ENCODE results near the gene ABCB4. TPM values are rescaled to one million over a fixed set of nuclear protein-coding genes. Genes with fewer than 3 reads are reported as not detected.

Gene ABCB4
- total RNA-seq, 1 experiment from 2014 or later: 0.20 TPM

DNA sequence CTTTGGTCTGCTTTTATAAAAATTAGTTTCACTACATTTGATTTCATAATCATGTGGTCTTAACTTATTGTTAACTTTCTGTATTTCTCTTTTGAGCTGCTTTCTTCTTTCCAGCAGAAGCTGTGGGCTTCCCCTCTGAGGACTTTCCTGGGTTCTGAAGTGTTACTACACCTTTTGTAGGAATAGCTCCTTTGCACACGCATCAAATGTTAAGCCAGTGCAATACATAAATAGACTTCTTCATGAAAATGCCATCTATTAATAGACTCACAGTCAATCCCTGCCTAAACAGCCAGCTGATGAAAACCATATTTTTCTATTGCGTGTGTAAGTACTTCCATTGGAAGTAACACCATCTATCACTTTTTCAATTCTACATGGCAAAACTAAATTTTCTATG lies 1.5 kb downstream of the ABCB4 start:
- Mint-ChIP-seq H3K4me1 (peaks cover 8 to 9% of the 10 kb centered on the region in 2 experiments), H3K27ac (no peak overlapping the region), H3K9me3 (peaks cover 0 to 3% of the 10 kb centered on the region in 2 experiments; a peak in 1 of 5 replicates), H3K27me3 (ENCODE audit: low read depth) (peaks cover 37% of the 10 kb centered on the region), H3K4me3 (no peak overlapping the region; a peak in 1 of 5 replicates), H3K36me3 (ENCODE audit: insufficient read depth in 1 of 3, low read depth in 3 of 3) (no peaks in the 10 kb centered on the region; a peak in 1 of 7 replicates)
- no peak overlapping the region for H2BK5ac ChIP-seq (ENCODE audit: insufficient read length, low read length)
- H4K5ac ChIP-seq (ENCODE audit: insufficient read length, low read depth, low read length): no peak overlapping the region
- no peak overlapping the region for H3K27ac ChIP-seq (ENCODE audit: insufficient read length, low read depth, low read length)
- peaks cover 5% of the 10 kb centered on the region; the same call in 1 of the 2 replicates for H3K27me3 ChIP-seq (ENCODE audit: insufficient read depth, low read length)
- H2BK20ac ChIP-seq (ENCODE audit: low read depth, low read length, poor library complexity, severe bottlenecking): no peak overlapping the region
- no peaks in the 10 kb centered on the region for H3K4me1 ChIP-seq (ENCODE audit: insufficient read depth, low read length)
- H2AK5ac ChIP-seq (ENCODE audit: insufficient read length, low read length): no peak overlapping the region
- no peak overlapping the region for H3K18ac ChIP-seq (ENCODE audit: insufficient read length, low read depth, low read length)
- H3K9me3 ChIP-seq (ENCODE audit: control insufficient read depth, low read depth, low read length): no peaks in the 10 kb centered on the region
- no CpG with 5 or more reads among the region's 2 CpGs for WGBS (ENCODE audit: extremely low coverage, insufficient read length, low lambda C conversion rate)
- no peaks in the 10 kb centered on the region for H4K20me1 ChIP-seq (ENCODE audit: control insufficient read depth, insufficient read depth, insufficient read length)
- H3K79me2 ChIP-seq (ENCODE audit: insufficient read depth, low read length): no peaks in the 10 kb centered on the region
- H2BK12ac ChIP-seq (ENCODE audit: insufficient read length, low read depth, low read length): no peak overlapping the region
- TF ChIP-seq, protein P1, sequence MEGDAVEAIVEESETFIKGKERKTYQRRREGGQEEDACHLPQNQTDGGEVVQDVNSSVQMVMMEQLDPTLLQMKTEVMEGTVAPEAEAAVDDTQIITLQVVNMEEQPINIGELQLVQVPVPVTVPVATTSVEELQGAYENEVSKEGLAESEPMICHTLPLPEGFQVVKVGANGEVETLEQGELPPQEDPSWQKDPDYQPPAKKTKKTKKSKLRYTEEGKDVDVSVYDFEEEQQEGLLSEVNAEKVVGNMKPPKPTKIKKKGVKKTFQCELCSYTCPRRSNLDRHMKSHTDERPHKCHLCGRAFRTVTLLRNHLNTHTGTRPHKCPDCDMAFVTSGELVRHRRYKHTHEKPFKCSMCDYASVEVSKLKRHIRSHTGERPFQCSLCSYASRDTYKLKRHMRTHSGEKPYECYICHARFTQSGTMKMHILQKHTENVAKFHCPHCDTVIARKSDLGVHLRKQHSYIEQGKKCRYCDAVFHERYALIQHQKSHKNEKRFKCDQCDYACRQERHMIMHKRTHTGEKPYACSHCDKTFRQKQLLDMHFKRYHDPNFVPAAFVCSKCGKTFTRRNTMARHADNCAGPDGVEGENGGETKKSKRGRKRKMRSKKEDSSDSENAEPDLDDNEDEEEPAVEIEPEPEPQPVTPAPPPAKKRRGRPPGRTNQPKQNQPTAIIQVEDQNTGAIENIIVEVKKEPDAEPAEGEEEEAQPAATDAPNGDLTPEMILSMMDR (conservative IDR thresholded peaks at IDR 0.05): no peak
- no peak overlapping the region for H3K4me2 ChIP-seq (ENCODE audit: insufficient read depth, insufficient read length, low read length)
- peaks cover 8% of the 10 kb centered on the region for H3K23me2 ChIP-seq (ENCODE audit: insufficient read length, low read depth, low read length, poor library complexity, severe bottlenecking)
- H3K79me1 ChIP-seq (ENCODE audit: insufficient read depth, low read depth, low read length, poor library complexity, severe bottlenecking): no peaks in the 10 kb centered on the region
- no peak overlapping the region for H2BK15ac ChIP-seq (ENCODE audit: low read depth, low read length)
- H3K23ac ChIP-seq (ENCODE audit: insufficient read length, low read depth, low read length): no peak overlapping the region
- no peak overlapping the region for H2BK120ac ChIP-seq (ENCODE audit: low read depth, low read length, poor library complexity, severe bottlenecking)
- H3K56ac ChIP-seq (ENCODE audit: insufficient read length, low read depth, low read length): no peak overlapping the region
- H2AFZ ChIP-seq (ENCODE audit: low read length): no peak overlapping the region
- DNase-seq: no peak
- no peak overlapping the region for H3T11ph ChIP-seq (ENCODE audit: low read length)
- H3K4ac ChIP-seq (ENCODE audit: low read depth, low read length): no peak overlapping the region
- H3K14ac ChIP-seq (ENCODE audit: insufficient read depth, low read length): no peak overlapping the region
- H4K8ac ChIP-seq (replicated peaks; ENCODE audit: insufficient read length, low read depth, low read length): no peak overlapping the region
- H4K91ac ChIP-seq (ENCODE audit: insufficient read length, low read depth, low read length): no peak overlapping the region
- no peak overlapping the region for H3K9ac ChIP-seq (ENCODE audit: extremely low read depth, insufficient read length, low read length)
